Glomerular endothelial cell (primary cell): ENCODE data around the gene TPD52L2. TPM values are rescaled to one million over a fixed set of nuclear protein-coding genes. Genes with fewer than 3 reads are reported as not detected.
"Not testable (repeated sequence)": the region's sequence is repeated elsewhere in the genome, so short reads cannot be mapped to it uniquely, and the experiment has no call there.

Experiments
- DNase-seq: peaks from one replicate; pipeline ENCODE4 v3.0.0-alpha.2; 2011; ENCODE audit warnings: low read depth, low spot score; ENCODE audit errors: extremely low read depth
- total RNA-seq: library from RNA; depleted of rRNA; stranded (reverse); fragments of >200 nt; gene quantifications from 2 replicates; pipeline ENCODE4 v1.2.3, GENCODE V29; 2015

Gene TPD52L2
- total RNA-seq, 1 donor from 2014 or later = 189 TPM

- DNase-seq = no peak
Measured at GRCh38 chr20:63835021-63835858, 29.8 kb upstream of the TPD52L2 start.

DNA sequence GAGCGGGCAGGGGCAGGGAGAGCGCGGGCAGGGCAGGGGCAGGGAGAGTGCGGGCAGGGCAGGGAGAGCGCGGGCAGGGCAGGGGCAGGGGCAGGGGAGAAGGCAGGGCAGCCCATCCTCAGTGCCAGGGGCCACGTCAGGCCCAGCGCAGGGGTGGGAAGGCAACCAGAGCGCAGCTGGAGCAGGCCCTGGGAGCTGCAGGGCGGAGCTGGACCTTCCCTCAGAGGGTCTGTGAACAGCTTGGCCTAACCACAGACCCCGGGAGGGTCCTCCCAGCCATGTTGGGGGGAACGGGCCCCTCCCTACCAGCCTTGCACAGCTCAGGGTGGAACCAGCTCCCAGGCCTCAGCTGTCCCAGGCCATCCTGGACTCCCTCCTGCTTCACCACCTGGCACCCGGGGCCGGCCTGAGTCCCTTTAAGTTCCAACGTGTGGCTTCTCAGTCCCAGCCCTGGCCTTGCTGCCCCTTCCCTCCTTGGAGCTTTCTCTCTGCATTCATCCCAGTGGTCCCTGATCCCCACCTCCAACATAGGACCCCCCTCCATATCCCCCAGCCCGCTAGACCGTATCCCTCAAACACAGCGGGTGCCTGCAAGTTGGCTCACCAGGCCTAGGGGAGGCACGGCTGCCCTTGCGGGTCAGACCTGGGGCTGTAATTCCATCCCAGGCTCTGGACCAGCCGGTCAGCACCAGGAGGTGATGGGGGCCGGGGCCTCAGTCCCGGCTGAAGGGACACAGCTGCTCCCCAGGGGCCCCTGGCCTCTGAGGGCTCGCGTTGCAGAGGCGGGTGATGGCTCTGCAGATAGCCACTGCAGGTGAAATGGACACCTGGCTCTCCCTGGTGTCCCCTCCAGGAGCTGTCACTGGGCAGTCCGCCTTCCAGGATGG is 28.4 kb upstream of the TPD52L2 start:
- DNase-seq = no peak

- DNase-seq = no peak
Measured at GRCh38 chr20:63837479-63837878, 27.6 kb upstream of the TPD52L2 start.

DNA sequence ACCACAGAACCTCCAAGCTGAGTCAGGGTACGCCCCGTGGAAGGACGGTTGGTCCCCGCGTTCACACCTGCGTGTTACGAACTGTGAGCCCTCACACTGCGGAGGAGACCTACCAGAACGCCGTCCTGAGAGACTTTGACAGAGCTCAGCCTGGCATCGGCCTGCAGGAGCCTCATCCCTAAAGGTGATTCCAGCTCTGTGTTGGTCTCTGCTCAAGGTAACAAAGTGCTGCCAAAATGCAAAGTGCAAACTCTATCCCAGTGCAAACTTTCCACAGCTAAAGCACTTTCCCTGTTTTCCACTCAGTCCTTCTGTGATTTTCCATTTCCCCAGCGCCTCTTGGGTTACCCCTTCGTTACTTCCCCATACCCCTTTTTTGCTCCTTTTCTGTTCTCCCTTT is 25.4 kb upstream of the TPD52L2 start:
- DNase-seq = no peak

DNA sequence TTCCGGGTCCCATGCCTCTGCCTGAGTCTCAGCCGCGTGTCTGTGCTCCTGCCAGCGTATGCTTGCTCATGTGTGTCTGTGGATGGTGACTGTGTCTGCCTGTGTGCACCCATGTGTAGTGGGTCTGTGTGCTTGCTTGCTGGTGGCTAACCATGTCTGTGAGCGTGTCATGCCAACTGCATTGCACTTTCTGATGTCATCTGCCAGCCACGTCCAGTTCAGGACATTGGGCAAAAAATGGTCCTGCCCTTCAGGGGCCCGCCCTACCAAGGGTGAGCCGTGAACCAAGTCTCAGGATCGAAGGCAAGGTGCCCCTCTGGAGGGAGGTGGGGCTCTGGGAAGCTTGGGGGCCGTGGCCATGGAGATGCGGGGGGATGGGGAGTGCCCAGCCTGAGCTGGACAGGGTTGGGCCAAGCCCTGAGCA is 24.7 kb upstream of the TPD52L2 start:
- no peak for DNase-seq

GRCh38 chr20:63842258-63842657 is 22.8 kb upstream of the TPD52L2 start:
- DNase-seq = no peak

- DNase-seq = no peak
Measured at GRCh38 chr20:63843222-63843621, 21.8 kb upstream of the TPD52L2 start.

- no peak for DNase-seq
Measured at GRCh38 chr20:63843778-63844177, 21.3 kb upstream of the TPD52L2 start.

DNA sequence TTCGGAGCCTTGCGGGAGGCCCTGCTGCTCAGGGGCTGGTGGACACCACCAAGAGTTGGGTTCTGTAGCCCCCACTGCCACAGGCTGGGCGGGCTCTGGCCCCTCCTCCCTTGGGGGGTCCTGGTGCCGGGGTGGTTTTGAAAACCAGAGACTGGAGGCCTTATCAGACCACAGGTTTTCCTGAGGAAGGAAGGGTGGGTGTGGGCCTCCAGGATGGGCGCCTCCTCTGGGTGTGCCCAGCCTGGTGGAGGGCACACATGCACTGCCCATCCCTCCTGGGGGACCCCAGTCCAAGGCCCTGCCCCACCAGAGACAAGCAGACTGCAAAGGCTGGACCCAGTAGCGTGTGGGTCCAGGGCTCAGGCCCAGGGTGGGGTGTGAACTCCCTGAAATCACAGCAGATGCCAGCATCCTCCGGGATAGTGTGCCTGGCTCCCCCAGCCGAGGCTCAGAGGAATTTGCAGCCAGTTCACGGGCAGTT is 20.5 kb upstream of the TPD52L2 start:
- no peak for DNase-seq

DNA sequence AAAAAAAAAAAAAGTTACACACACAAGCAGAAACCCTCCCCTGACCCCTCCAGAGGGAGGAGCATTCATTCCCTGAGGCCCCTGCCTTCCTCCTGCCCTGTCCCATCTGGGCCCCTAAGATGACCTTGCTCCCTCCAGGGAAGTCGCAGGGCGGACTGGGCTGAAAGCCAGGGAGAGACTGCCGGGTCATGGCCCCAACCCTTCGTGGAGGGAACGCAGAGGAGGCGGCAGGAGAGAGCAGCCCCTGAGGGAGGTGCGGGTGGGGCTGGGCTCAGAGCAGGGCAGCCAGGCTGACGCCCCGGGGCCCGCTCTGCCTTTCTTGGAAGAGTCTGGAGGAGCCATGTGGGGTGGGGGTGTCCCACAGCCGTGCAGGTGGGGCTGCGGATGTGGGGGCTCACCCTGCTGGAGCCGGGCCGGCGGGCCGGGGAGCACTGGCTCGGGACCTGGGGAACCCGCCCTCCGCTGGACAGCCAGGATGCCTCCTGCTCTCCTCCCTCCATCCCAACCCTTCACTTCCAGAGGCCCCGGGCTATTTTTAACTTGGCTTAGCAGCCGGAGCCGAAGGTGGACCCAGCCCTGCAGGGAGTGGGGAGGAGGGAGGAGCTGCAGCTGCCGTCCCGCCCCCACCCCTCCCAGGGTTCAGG is 18.8 kb upstream of the TPD52L2 start:
- no peak for DNase-seq

GRCh38 chr20:63846888-63847236 is 18.2 kb upstream of the TPD52L2 start:
- DNase-seq = no peak

DNA sequence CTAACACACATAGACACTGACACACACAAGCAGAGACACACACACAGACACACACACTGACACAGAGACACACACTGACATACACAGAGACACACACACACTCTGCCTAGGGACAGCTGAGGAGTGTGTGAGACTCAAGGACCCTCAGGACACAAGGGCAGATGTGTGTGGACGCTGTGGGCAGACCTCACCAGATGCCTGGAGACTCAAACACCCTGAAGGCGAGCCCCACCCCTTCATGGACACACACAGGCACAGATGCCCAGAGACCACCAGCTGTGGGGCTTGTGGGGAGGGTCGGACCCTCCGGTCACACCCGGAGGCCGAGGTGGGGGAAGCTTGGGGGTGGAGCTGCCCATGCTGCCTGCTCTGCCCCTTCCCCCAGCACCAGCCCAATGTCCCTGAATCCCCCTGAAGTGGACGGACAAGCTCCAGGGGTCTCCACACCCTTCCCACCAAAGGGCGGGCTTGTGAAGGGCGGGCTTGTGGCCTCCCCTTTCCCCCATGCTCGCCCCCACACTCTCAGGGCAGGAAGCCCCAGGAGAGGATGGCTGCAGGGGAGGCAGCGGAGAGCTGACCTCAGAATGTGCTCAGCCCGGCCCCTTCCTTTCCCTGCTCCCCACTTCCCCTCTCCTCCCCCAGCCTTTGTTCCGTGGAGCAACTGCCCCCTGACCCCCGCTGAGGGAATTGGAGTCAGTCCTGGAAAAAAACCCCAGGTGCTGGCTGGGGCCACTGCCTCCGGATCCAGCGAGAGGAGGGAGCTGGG is 17.6 kb upstream of the TPD52L2 start:
- DNase-seq = no peak

DNA sequence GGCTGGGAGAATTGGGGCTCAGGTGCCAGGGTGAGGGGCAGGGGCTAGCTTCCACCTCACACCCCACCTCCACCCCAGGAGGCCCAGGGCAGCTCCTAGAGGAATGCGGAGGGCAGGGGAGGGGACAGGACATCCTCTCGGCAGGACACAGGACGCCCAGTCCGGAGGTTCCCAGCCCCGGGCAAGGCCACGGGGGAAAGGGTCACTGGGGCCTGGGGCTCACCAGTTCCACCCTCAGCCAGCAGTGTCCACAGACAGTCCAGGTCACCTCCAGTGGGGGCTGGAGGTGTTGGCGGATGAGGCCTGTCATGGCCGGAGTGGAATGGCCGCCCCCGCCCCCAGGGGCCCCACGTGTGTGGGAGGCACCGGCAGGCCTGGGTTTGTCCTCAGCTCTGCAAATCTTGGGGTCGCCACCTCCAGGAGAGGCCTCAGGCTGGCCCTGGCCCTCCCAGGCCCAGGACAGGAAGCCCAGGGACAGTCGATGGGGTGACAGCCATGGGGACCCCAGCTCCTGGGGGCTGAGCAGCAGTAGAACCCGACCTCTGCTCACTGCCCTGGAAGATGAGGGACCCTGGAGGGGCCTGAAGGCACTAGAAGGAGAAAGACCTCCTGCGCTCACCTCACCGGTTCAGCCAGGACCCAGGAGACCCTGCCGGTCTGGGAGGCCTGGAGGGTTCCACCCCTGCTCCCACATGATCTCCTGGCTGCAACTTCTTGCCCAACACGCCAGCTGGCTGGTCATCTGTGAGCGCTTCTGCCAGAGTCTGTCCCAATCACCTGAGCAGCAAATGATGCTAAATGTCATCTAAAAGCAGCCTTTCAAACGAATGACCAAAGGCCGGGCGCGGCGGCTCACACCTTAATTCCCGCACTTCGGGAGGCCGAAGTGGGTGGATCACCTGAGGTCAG is 16.8 kb upstream of the TPD52L2 start:
- DNase-seq = no peak

GRCh38 chr20:63850689-63851547 is 14.2 kb upstream of the TPD52L2 start:
- no peak for DNase-seq

DNA sequence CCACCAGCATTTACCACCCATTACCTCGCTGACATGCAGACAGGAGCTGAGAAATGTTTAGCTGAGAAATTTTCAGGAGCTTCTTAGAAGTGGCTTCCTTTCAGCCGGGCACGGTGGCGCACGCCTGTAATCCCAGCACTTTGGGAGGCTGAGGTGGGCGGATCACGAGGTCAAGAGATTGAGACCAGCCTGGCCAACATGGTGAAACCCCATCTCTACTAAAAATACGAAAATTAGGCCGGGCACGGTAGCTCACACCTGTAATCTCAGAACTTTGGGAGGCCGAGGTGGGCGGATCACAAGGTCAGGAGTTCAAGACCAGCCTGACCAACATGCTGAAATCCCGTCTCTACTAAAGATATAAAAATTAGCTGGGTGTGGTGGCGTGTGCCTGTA is 13.5 kb upstream of the TPD52L2 start:
- not testable (repeated sequence) for DNase-seq

- not testable (repeated sequence) for DNase-seq
Measured at GRCh38 chr20:63853733-63854068, 11.4 kb upstream of the TPD52L2 start.

GRCh38 chr20:63854069-63854765 is 10.9 kb upstream of the TPD52L2 start:
- no peak for DNase-seq

DNA sequence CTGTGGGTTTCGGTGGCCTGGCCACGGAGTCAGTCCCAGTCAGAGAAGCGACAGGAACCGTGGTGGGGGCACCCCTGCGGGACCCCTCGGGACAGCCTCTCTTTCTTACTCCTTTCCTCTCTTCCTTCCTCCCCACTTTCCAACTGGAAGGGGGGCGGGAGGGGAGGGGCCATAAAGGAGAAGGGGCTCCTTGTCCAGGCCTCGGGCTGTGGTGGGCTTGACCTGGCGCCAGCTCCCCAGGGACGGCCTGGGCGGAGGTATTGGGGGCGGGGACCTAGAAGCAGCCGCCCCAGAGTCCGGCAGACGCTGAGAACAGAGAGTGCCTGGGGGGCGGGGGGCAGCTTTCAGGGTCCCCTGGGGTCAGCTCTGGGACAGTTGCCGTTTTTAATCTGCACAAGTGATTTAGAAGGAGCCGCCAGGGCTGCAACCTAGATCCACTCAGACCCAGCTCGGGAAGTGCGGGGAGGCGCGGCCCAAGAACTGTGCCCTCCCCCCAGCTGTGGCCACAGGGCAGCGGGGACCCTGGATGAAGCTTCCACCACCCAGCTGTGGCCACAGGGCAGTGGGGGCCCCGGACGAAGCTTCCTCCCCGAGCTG is 10.2 kb upstream of the TPD52L2 start:
- no peak for DNase-seq
